ENCODE results near the gene CDC42BPB. TPM values are rescaled to one million over a fixed set of nuclear protein-coding genes. Genes with fewer than 3 reads are reported as not detected.

The CDC42BPB gene
- total RNA-seq, 1 experiment from 2014 or later, result 103 TPM

DNA sequence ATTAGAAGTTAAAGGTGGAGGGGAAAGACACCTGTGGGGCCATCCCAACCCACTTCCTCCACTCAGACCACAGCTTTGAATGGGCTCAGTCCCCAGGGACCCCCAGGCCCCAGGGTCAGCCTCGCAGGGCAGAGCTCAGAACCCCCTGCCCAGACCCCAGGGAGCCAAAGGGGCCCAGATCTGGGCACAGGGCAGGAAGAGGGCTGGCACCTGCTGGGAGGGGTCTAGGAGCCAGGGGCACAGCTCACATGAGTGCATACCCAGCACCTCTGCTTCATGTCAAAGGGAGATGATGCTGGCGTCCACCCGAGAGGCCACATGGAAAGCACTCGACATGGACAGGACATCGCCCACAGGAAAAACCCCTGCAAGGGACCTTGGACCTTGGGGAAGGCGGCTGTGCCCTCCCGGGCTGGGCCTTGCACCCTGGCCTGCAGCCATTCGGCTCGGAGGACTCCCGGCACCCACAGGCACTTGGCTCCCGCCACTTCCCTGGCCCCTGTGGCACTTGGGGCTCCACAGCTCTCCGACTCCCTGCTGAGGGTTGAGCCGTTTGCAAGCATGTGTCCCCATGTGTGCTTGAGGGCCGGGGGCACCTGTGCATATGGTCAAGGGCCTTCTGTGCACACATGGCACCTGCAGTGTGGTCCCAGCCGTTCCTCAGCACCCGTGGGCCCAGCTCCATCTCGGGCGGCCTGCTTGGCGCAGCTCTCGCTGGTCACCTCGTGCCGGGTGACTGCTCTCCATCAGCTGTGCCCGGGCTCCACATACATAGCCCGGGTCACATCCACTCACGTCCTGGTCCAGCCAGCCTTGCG lies 142.7 kb downstream of the CDC42BPB start:
- H3K9me3 Mint-ChIP-seq, result no peaks in the 10 kb centered on the region
- Histone ChIP-seq H2BK20ac (ENCODE audit: low read depth, low read length, poor library complexity, severe bottlenecking) (no peak overlapping the region), H3K9me3 (ENCODE audit: control insufficient read depth, low read depth, low read length) (no peaks in the 10 kb centered on the region), H2AFZ (ENCODE audit: low read length) (no peak overlapping the region), H4K8ac (replicated peaks; ENCODE audit: insufficient read length, low read depth, low read length) (no peak overlapping the region), H3K27me3 (ENCODE audit: insufficient read depth, low read length) (no peaks in the 10 kb centered on the region), H3K9ac (ENCODE audit: extremely low read depth, insufficient read length, low read length) (no peak overlapping the region), H3K14ac (ENCODE audit: insufficient read depth, low read length) (no peak overlapping the region), H3K23ac (ENCODE audit: insufficient read length, low read depth, low read length) (no peak overlapping the region), H2BK5ac (ENCODE audit: insufficient read length, low read length) (no peak overlapping the region), H4K91ac (ENCODE audit: insufficient read length, low read depth, low read length) (no peak overlapping the region), H3K18ac (ENCODE audit: insufficient read length, low read depth, low read length) (no peak overlapping the region), H2AK5ac (ENCODE audit: insufficient read length, low read length) (no peak overlapping the region), H2BK12ac (ENCODE audit: insufficient read length, low read depth, low read length) (no peak overlapping the region), H3K79me1 (ENCODE audit: insufficient read depth, low read depth, low read length, poor library complexity, severe bottlenecking) (no peaks in the 10 kb centered on the region), H3K79me2 (ENCODE audit: insufficient read depth, low read length) (no peaks in the 10 kb centered on the region), H3K56ac (ENCODE audit: insufficient read length, low read depth, low read length) (no peak overlapping the region), H3K27ac (ENCODE audit: insufficient read length, low read depth, low read length) (no peak overlapping the region), H2BK15ac (ENCODE audit: low read depth, low read length) (no peak overlapping the region), H3K4ac (ENCODE audit: low read depth, low read length) (no peak overlapping the region), H3K4me2 (ENCODE audit: insufficient read depth, insufficient read length, low read length) (no peak overlapping the region), H3K4me1 (ENCODE audit: insufficient read depth, low read length) (no peaks in the 10 kb centered on the region), H3K23me2 (ENCODE audit: insufficient read length, low read depth, low read length, poor library complexity, severe bottlenecking) (no peaks in the 10 kb centered on the region), H2BK120ac (ENCODE audit: low read depth, low read length, poor library complexity, severe bottlenecking) (no peak overlapping the region), H4K20me1 (ENCODE audit: control insufficient read depth, insufficient read depth, insufficient read length) (peaks cover 3% of the 10 kb centered on the region), H3T11ph (ENCODE audit: low read length) (no peak overlapping the region), H4K5ac (ENCODE audit: insufficient read length, low read depth, low read length) (no peak overlapping the region)
- TF ChIP-seq, protein P1, sequence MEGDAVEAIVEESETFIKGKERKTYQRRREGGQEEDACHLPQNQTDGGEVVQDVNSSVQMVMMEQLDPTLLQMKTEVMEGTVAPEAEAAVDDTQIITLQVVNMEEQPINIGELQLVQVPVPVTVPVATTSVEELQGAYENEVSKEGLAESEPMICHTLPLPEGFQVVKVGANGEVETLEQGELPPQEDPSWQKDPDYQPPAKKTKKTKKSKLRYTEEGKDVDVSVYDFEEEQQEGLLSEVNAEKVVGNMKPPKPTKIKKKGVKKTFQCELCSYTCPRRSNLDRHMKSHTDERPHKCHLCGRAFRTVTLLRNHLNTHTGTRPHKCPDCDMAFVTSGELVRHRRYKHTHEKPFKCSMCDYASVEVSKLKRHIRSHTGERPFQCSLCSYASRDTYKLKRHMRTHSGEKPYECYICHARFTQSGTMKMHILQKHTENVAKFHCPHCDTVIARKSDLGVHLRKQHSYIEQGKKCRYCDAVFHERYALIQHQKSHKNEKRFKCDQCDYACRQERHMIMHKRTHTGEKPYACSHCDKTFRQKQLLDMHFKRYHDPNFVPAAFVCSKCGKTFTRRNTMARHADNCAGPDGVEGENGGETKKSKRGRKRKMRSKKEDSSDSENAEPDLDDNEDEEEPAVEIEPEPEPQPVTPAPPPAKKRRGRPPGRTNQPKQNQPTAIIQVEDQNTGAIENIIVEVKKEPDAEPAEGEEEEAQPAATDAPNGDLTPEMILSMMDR (conservative IDR thresholded peaks at IDR 0.05), result no peak
- no peaks in the 10 kb centered on the region for H3K36me3 Mint-ChIP-seq (ENCODE audit: insufficient read depth in 1 of 3, low read depth in 3 of 3)
- no peak for DNase-seq
- peaks cover 0 to 2% of the 10 kb centered on the region in 2 experiments; a peak in 1 of 4 replicates for H3K4me1 Mint-ChIP-seq
- WGBS (ENCODE audit: extremely low coverage, insufficient read length, low lambda C conversion rate), result no CpG with 5 or more reads among the region's 26 CpGs
- no peaks in the 10 kb centered on the region for H3K27me3 Mint-ChIP-seq (ENCODE audit: low read depth)
- H3K4me3 Mint-ChIP-seq, result no peak overlapping the region
- H3K27ac Mint-ChIP-seq, result no peak overlapping the region

Data from H9 (cell line).